Endodermal cell (in vitro differentiated cells): ENCODE data around the gene RHOT1. TPM values are rescaled to one million over a fixed set of nuclear protein-coding genes. Genes with fewer than 3 reads are reported as not detected.

Source experiments
- DNase-seq: peaks from one replicate; pipeline ENCODE4 v3.0.0-alpha.2; 2017
- H3K27ac ChIP-seq: 2 replicates; pipeline ENCODE4 v1.5.1; 2013; ENCODE audit warnings: mild to moderate bottlenecking, low read depth, low read length, moderate library complexity
- H3K27me3 ChIP-seq: 2 replicates; pipeline ENCODE4 v1.6.1; 2013; ENCODE audit warnings: mild to moderate bottlenecking, low read length, moderate library complexity; ENCODE audit not compliant: insufficient read depth, control insufficient read depth, poor library complexity, severe bottlenecking
- H3K36me3 ChIP-seq: 2 replicates; pipeline ENCODE4 v1.7.0; 2013; ENCODE audit warnings: mild to moderate bottlenecking, low read length, moderate library complexity; ENCODE audit not compliant: control insufficient read depth, insufficient read depth
- H3K4me1 ChIP-seq: one replicate; pipeline ENCODE4 v1.7.0; 2013; ENCODE audit warnings: low read length; ENCODE audit not compliant: control insufficient read depth, insufficient read depth
- H3K4me3 ChIP-seq: 2 replicates; pipeline ENCODE4 v1.5.1; 2013; ENCODE audit warnings: mild to moderate bottlenecking, low read length, moderate library complexity
- H3K9ac ChIP-seq: 2 replicates; pipeline ENCODE4 v1.6.1; 2013; ENCODE audit warnings: mild to moderate bottlenecking, low read length, moderate library complexity; ENCODE audit not compliant: poor library complexity, severe bottlenecking; ENCODE audit errors: extremely low read depth
- H3K9me3 ChIP-seq: 2 replicates; pipeline ENCODE4 v1.6.1; 2013; ENCODE audit warnings: mild to moderate bottlenecking, low read length, moderate library complexity; ENCODE audit not compliant: control insufficient read depth
- H3K27ac Mint-ChIP-seq: 2 replicates; pipeline ENCODE4 v1.8.0; 2020; ENCODE audit warnings: mixed read lengths
- H3K27me3 Mint-ChIP-seq: 2 replicates; pipeline ENCODE4 v1.8.0; 2021; ENCODE audit warnings: mild to moderate bottlenecking, mixed read lengths; ENCODE audit not compliant: insufficient read depth
- H3K36me3 Mint-ChIP-seq: 2 replicates; pipeline ENCODE4 v1.8.0; 2020; ENCODE audit warnings: low read depth, mixed read lengths
- H3K4me1 Mint-ChIP-seq: 2 replicates; pipeline ENCODE4 v1.8.0; 2020; ENCODE audit warnings: mixed read lengths
- H3K4me3 Mint-ChIP-seq: 2 replicates; pipeline ENCODE4 v1.8.0; 2020; ENCODE audit warnings: mild to moderate bottlenecking, moderate library complexity, mixed read lengths
- H3K9me3 Mint-ChIP-seq: 2 replicates; pipeline ENCODE4 v1.8.0; 2020; ENCODE audit warnings: mild to moderate bottlenecking, mixed read lengths
- whole genome bisulfite sequencing, 2 experiments: methylation state at CpG; one replicate each; pipeline versions ENCODE4 v1.1.5 to v1.1.7; 2013; ENCODE audit warnings: missing lambda C conversion rate in 2 of 2, mixed read lengths in 1 of 2; ENCODE audit not compliant: insufficient coverage in 1 of 2, insufficient read length in 1 of 2; 5-methylcytosine and 5-hydroxymethylcytosine counted together
- total RNA-seq, 2 donors: library from RNA; stranded (reverse); fragmentation: NEBNext Ultra II Directional in 1 of 2; extraction: Animal tissue kit (Norgen Biotek cat#: 25700) in 1 of 2; gene quantifications; 2 replicates in 1 of 2; 3 replicates in 1 of 2; pipeline ENCODE4 v1.2.1, GENCODE V29; 2021
- TF ChIP-seq, protein P1 (sequence below): fragments of 200-600 bp; sonication (generic); conservative IDR thresholded peaks from 2 replicates; pipeline ENCODE4 v1.5.0; 2021; ENCODE audit warnings: antibody characterized with exemption, mild to moderate bottlenecking

Gene RHOT1
- total RNA-seq, 2 donors from 2014 or later = 30.0 to 35.7 TPM

- TF ChIP-seq, protein P1, sequence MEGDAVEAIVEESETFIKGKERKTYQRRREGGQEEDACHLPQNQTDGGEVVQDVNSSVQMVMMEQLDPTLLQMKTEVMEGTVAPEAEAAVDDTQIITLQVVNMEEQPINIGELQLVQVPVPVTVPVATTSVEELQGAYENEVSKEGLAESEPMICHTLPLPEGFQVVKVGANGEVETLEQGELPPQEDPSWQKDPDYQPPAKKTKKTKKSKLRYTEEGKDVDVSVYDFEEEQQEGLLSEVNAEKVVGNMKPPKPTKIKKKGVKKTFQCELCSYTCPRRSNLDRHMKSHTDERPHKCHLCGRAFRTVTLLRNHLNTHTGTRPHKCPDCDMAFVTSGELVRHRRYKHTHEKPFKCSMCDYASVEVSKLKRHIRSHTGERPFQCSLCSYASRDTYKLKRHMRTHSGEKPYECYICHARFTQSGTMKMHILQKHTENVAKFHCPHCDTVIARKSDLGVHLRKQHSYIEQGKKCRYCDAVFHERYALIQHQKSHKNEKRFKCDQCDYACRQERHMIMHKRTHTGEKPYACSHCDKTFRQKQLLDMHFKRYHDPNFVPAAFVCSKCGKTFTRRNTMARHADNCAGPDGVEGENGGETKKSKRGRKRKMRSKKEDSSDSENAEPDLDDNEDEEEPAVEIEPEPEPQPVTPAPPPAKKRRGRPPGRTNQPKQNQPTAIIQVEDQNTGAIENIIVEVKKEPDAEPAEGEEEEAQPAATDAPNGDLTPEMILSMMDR = no peak
- no peaks in the 10 kb centered on the region for H3K4me1 ChIP-seq
- H3K4me3 Mint-ChIP-seq = no peak overlapping the region
- peaks cover 13% of the 10 kb centered on the region for H3K36me3 Mint-ChIP-seq
- no peaks in the 10 kb centered on the region for H3K27me3 ChIP-seq
- no peak overlapping the region for H3K27ac Mint-ChIP-seq
- H3K4me3 ChIP-seq = no peak overlapping the region
- H3K36me3 ChIP-seq = peaks cover 16% of the 10 kb centered on the region
- H3K27me3 Mint-ChIP-seq = no peaks in the 10 kb centered on the region
- H3K9me3 ChIP-seq = no peaks in the 10 kb centered on the region
- H3K9ac ChIP-seq = no peak overlapping the region
- peak; percentile 79 for DNase-seq
- no peak overlapping the region for H3K27ac ChIP-seq
- WGBS, 2 experiments = 37 to 45% methylated on average over 9 of the region's 9 CpGs
- H3K4me1 Mint-ChIP-seq = peaks cover 4% of the 10 kb centered on the region
- no peaks in the 10 kb centered on the region for H3K9me3 Mint-ChIP-seq
Measured at GRCh38 chr17:32227910-32228309, 85.6 kb downstream of the RHOT1 start.

DNA sequence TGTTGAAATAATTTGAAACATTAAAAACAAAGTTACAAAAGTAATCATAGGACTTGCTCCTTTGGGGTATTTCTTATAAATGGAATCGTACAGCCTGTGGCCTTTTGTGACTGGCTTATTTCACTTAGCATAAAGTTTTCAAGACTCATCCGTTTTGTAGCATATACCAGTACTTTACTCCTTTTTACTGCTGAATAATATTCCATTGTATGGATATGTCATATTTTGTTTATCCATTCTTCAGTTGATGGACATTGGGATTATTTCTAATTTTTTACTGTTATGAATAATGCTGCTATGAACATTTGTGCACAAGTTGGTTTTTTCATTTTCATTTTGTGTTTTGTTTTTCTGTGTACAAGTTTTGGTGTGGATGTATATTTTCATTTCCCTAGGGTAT is 93.3 kb downstream of the RHOT1 start:
- TF ChIP-seq, protein P1 = no peak
- H3K27ac ChIP-seq = no peak overlapping the region
- no peaks in the 10 kb centered on the region for H3K4me1 ChIP-seq
- Mint-ChIP-seq H3K27me3 (no peaks in the 10 kb centered on the region), H3K27ac (no peak overlapping the region), H3K4me1 (no peaks in the 10 kb centered on the region), H3K36me3 (no peaks in the 10 kb centered on the region), H3K9me3 (no peaks in the 10 kb centered on the region), H3K4me3 (no peak overlapping the region)
- WGBS, 2 experiments = 70 to 100% methylated on average over 1 to 2 of the region's 2 CpGs
- DNase-seq = no peak
- no peak overlapping the region for H3K9ac ChIP-seq
- no peak overlapping the region for H3K4me3 ChIP-seq
- no peaks in the 10 kb centered on the region for H3K36me3 ChIP-seq
- H3K27me3 ChIP-seq = no peaks in the 10 kb centered on the region
- H3K9me3 ChIP-seq = no peaks in the 10 kb centered on the region

DNA sequence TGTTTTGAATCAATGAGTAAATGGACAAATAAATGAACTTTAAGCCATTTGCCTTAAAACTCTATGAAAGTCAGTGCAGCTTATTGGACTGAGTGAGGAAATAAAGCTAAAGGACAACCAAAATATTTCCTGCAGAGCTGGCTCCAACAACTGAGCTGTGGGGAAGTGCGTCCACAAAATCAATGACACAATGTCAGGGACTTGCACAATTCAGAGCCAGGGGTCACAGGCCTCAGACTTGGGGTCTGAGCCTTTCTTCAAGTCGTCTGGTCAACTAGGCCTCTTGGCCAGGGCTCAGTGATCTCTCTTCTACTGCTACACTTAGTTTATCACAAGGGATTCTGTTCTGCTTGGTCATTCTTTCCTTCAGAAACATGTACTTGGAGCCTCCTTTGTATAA is 97.2 kb downstream of the RHOT1 start:
- Mint-ChIP-seq H3K27ac (no peak overlapping the region), H3K4me3 (no peak overlapping the region), H3K4me1 (peaks cover 15% of the 10 kb centered on the region), H3K27me3 (no peaks in the 10 kb centered on the region), H3K9me3 (peaks cover 3% of the 10 kb centered on the region), H3K36me3 (no peaks in the 10 kb centered on the region)
- Histone ChIP-seq H3K9ac (no peak overlapping the region), H3K27me3 (no peaks in the 10 kb centered on the region), H3K4me3 (no peak overlapping the region), H3K9me3 (peaks cover 7% of the 10 kb centered on the region), H3K4me1 (peaks cover 7% of the 10 kb centered on the region), H3K36me3 (no peaks in the 10 kb centered on the region), H3K27ac (no peak overlapping the region)
- peak; percentile 26 for DNase-seq
- TF ChIP-seq, protein P1 = no peak
- 86% methylated on average over 2 of the region's 2 CpGs for WGBS, 2 experiments
